ENCODE results near the gene SH3RF1.

SH3RF1 gene

DNA sequence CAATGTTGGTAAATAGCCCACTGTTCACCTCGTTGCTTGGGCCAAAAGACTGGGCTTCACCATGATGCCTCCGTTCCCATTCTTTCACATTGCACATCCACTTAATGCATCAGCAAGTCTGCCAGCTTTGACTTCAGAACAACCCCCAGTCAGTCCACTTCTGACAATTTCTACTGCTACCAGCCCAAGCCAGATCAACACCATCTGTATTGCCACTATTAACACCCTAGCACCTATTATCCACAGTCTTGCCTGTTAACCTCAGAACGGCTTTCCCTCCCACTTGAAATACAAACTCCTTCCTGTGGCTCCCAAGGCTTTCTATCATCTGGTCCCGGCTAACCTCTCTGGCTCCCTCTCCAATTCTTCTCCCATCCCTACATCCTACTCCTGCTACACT is 95.7 kb downstream of the SH3RF1 start:
- FAIRE-seq (peak; percentile 80), DNase-seq (ENCODE audit: insufficient read length, low spot score) (no peak)

DNA sequence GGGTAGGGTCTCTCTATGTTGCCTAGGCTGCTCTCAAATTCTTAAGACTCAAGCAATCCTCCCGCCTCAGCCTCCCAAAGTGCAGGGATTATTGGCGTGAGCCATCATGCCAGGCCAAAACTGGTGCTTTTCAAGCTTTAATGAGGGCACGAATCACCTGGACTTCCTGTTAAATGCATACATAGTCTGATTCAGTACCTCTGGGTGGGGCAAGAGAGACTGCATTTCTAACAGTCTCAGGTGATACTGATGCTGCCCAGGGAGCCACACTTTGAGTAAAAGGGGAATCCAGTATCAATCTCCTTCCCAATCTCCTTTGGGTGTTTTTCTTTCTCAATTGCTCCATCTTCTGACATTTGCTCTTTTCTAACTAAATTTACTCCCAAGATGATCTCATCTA is 96.5 kb downstream of the SH3RF1 start:
- peak; percentile 42 for FAIRE-seq
- DNase-seq (ENCODE audit: insufficient read length, low spot score), result no peak

DNA sequence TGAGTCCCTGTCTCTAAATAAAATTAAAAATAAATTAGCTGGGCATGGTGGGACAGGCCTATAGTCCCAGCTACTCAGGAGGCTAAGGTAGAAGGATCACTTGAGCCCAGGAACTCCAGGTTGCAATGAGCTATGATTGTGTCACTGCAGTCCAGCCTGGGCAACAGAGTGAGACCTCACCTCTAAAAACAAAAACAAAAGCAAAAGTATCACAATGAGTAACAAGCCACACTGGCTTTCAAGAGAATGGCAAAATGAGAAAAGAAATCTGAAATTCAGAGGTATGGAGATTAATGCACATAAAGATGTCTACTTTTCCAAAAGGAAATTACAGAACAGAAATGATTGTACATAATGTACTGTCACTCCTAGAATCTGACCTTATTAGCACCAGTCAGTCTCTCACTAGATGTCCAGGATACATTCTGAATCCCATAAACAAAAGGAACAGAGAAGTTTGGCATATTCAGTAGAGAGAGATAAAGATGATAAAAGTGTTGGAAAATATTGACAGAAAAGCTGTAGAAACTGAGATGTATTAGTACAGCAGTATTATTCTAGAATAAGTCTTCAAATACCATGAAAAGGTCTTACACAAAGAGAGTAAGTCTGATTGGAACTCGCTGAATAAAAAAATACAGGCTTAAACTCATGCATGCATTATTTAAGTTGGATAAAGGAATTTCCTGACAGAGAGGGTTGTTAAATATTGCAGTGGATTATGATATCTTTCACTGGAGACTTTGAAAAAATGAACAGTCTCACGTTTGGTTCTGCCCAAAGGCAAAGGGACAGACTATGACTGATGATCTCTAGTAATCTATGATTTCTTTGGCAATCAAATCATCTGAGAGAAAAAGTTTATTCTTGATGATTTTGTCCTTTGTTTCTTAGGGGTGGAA is 102.5 kb downstream of the SH3RF1 start:
- FAIRE-seq, result no peak
- no peak for DNase-seq (ENCODE audit: insufficient read length, low spot score)

DNA sequence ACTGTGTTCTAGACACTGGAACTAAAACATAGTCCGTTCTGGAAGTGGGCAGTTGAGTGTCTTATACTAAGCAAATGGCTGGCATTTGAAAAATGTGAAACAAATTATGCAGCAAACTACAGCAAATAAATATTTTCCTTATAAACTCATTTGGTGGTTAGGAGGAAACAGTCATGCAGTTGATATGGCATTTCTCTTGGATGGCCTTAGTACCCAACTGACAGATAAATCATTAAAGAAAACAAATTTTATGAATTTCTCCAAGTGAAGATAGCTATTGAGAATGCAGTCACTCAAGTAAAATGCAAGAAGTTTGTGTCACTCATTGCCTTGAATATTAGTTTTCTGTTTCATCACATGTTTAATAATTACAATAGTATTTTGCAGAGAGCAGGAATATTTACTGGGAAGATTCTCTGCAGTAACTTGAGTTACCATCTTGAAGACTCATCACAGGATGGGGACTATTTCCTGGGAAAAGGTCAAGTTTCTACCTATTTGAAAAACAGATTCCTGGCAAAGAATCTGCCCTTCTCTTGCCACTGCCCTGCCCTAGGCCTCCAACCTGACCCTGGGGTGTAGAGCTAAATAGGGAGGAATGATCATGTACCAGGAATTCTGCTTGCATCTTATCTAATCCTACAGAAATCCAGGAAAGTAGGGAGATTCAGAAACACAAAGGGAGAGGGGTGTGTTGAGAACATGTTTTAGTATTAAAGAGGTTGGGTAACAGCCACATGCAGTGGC is 105.9 kb downstream of the SH3RF1 start:
- FAIRE-seq (peak; percentile 16), DNase-seq (ENCODE audit: insufficient read length, low spot score) (peak; percentile 35)

DNA sequence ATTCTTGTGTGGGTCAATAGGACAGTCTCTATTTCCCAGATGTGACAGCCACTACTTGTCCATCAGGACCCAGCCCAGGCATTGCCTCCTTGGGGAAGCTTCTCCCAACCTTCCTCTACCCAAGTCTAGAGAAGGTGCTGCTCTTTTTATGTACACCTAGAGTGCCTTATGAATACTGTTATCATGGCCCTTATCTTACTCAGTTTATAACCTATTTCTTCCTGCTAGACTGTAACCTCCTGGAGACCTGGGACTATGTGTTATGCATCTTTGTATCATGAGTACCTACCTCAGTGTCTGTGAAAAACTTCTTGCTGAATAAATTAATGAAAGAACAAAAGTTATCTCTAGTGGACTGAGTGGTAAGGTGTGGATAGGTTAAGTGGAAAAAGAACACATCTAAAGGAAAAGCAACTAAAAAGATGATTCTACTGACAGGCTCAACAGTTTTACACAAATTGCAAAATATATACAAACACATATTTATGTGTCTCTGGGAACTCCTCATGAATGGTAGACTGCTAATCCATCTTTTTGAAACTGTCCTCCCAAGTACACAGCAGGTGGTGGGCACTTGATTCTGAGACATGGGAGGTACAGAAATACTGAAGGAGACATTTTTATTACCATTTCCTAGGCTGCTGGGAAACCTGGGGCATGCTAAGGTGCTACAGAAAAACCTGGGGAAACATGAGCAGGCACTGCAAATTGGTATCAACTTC is 106.6 kb downstream of the SH3RF1 start:
- peak; percentile 88 for FAIRE-seq
- DNase-seq (ENCODE audit: insufficient read length, low spot score), result no peak

DNA sequence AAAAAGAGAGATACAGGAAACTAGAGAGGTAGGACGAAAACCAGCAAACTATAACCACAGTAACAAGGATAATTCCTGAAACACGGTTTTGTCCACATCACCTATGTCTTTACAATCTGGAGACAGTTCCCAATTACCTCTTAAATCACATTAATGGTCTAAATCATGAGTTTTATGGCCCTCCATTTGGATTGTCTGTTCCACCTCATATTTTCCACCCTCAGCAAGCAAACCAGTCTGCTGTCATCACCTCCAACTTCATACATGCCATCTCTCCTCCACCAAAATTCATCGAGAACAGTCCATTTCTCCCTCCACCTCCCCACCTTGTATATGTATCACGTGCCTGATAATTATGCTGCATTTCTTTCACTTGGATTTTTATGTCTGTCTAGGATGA is 107.3 kb downstream of the SH3RF1 start:
- FAIRE-seq, result peak; percentile 68

DNA sequence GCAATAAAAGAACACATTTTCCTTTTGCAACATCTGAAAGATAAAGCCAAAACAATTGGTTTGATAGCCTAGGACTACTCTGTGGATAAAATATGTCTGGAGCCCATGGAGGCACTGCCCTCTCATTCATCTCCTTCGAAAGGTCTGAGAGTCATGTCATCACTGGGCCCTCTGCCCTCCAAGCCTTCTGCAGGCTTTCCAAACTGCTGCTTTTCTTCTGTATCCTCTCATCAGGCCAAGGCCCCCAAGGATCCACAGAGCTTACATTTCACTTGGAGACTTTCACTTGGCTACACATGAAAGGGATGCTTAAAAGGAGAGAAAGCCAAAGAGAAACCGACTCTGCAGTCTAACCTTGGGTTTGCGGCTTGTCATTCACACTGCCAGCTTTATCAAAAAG is 109.9 kb downstream of the SH3RF1 start:
- no peak for FAIRE-seq
- no peak for DNase-seq (ENCODE audit: insufficient read length, low spot score)

More for the DNA sequence above, 107.3 kb downstream of the SH3RF1 start:
- no peak for DNase-seq (ENCODE audit: insufficient read length, low spot score)

DNA sequence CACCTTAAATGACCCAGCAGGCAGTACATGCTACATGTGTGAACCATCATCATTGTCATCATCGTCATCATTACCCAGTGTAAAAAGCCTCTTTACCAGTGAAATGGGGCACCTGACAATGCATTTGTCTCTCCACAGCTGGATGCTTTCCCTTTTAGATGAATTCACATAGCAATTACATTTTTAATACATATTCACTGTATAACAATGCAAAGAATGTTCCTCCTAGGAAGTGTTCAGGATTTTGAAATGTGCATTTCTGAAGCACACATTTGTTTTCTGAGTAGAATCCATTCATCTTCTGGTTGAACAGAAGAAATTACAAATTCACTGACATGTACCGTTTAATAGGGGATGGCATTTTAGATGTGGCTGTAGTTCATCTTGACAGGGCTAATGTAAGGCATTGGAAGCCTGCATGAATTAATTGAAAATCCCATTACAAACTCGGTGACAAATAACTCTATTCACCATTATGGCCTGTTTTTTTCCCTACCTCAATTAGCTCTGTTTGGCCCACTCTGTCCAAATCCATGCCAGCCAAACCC is 111.1 kb downstream of the SH3RF1 start:
- peak; percentile 42 for DNase-seq (ENCODE audit: insufficient read length, low spot score)
- peak; percentile 82 for FAIRE-seq

DNA sequence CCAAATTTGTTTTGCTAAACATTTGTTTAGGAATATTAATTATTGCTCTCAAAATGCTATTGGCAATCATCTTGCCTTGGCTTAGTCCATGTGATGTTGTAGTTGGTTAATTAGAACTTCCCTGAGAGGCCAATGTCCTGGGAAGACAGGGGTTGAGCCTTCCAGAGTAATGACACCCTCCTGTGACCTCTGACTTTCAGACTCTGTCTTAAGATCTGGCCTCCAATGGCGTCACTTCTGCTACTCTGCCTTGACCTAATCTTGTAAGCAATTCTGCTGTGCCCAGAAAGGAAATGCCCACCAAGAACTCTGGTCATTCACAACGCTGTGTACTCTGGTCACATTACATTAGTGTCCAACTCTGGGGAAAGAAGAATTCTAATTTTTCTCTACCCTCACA is 111.9 kb downstream of the SH3RF1 start:
- peak; percentile 58 for FAIRE-seq
- DNase-seq (ENCODE audit: insufficient read length, low spot score), result no peak

DNA sequence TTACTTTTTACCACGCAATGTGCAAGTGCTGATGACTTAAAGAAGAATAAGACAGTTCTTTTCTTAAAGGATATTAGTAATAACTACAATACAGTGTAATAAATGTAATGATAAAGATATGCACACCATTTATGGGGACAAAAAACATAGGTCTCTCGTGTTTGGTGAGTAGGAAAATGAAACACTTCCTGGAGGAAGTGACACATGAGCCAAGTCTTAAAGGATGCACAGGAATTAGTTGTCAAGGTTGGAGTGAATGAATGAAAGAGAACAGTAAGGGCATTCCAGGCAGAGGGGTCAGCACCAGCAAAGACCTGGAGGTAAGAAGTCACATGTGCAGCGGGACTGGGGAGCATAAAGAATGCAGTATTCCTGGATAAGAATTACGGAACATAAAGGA is 112.7 kb downstream of the SH3RF1 start:
- peak; percentile 13 for FAIRE-seq
- DNase-seq (ENCODE audit: insufficient read length, low spot score), result no peak

DNA sequence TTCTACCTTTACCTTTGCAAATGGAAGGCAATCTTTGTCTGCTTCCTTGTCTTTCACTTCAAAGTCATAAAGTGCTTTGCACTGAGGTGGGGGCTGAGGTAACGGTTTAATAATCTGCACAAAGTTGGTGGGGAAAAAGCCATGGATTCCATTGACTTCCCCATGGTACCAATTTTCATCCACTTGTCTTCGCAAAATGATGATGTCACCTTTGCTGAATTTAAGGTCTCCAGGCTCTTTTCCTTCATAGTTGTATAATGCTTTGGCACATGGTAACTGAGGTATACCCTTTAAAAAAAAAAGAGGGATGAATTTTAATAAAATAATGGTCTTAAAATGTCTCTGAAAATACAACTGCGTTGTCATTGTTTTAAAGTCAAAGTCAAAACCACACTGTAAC is 114.4 kb downstream of the SH3RF1 start:
- FAIRE-seq, result no peak
- no peak for DNase-seq (ENCODE audit: insufficient read length, low spot score)

DNA sequence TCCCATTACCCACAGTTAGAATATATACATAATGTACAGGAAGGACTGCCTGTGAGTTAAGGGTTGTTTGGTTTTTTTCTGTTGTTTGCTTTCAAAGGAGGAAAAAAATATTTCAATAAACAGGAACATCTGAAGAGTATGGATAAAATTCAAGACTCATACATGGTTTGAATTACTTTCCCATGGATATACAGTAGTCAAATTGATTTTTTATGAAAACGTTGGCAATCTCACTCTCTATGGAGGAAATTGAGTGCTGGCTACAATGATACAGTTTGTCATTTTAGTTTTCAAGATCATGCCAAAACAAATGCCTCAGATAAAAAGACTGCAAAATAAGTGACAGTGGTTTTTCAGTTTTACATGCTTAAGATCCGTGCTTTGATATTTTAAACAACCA is 116.6 kb downstream of the SH3RF1 start:
- DNase-seq (ENCODE audit: insufficient read length, low spot score) (no peak), FAIRE-seq (no peak)

DNA sequence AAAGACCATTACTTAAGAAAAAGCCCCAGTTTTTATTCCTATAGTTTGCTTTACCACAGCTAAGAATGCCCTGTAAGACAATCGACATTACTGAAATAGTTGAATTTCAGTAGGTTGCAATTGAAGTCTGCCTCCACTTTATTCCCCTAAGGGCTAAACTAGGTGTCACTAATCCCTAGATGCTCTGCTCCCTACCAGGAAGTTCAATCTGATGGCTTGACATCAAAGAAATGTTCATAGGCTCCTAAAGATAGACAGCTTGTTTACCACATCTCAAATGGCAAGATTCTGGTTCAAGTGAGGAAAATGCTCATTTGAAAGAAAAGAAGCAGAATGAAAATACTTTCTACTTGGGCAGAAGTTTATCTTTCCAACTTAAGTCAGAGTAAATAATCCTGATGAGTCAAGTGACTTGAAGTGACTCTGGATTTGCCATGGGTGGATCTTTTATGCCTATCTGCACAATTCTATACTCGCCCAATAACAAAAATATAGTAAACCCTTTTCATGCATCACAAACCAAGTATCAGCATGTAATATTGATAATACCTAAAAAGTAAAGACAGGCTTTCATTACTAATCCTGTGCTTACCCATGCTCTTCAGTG is 117.2 kb downstream of the SH3RF1 start:
- DNase-seq (ENCODE audit: insufficient read length, low spot score) (no peak), FAIRE-seq (no peak)

DNA sequence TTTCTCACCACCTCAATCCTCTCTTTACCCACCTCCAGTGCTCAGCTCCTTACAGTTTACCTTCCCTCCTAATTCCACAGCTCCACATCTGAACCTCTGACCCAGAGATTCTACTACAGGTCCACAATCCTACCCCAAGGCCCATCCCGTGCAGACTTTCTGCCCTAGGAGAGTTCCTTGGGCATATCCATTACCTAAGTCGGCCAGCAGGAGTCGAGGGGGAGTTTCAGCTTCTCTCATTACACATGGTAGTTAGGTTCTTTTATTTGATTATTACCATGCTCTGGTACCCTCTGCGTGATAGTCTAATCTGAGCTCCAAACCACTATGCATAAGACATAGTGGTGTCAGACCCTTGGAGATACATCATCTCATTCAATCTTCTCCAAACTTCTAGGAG is 117.9 kb downstream of the SH3RF1 start:
- no peak for DNase-seq (ENCODE audit: insufficient read length, low spot score)
- no peak for FAIRE-seq

DNA sequence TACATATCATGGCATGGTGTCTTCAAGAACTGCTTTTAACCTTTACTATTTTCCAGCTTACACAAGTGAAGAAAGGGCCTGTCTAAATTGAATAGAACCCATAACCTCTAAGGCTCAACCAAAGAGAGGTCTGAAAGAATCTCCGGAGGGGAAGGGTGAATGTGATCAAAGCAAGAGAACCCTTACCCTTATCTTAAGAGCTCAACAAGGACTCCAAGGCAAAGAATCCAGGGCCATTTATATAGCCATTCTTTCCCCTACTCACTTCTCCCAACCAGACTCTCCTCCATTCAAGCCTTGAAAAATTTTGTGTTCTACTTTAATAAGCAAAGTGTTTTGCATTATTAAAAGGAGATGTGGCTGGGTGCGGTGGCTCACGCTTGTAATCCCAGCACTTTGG is 118.7 kb downstream of the SH3RF1 start:
- FAIRE-seq (no peak), DNase-seq (ENCODE audit: insufficient read length, low spot score) (no peak)

DNA sequence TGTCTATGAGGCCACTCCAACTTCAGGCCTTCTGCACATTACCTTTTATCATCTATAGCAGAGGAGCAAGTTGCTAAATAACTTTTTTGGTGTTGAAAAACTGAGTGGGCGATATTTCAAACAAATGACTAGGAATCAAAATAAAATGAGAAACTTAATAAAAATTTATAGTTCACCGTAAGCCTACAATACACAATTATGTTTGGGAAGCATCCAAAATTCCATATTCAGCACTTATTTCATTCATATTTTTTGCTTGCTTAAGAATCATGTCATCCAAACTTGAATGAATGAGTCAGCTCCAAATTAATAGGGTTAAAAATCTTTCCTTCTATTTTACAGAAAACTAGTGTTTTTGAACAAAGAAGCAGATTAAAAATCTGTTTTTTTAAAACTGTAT is 119.1 kb downstream of the SH3RF1 start:
- FAIRE-seq, result no peak
- DNase-seq (ENCODE audit: insufficient read length, low spot score), result no peak

DNA sequence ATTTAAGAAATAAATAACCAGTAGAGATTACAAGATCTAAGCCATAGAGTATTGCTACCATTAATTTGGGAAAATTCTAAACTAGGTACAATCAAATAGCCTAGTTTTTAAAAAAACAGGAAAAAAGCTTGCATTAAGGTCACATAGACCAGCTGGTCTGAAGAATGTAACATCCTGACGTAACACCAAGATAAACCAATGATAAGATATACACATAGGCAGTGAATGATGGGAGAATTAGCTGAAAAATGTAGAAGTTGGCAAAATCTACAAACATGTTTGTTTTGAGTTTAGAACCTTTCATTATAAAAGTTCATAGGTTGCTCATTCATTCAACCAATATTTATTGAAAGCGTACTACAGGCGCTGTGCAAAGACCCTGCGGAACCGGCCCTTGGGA is 120.0 kb downstream of the SH3RF1 start:
- FAIRE-seq, result no peak

DNA sequence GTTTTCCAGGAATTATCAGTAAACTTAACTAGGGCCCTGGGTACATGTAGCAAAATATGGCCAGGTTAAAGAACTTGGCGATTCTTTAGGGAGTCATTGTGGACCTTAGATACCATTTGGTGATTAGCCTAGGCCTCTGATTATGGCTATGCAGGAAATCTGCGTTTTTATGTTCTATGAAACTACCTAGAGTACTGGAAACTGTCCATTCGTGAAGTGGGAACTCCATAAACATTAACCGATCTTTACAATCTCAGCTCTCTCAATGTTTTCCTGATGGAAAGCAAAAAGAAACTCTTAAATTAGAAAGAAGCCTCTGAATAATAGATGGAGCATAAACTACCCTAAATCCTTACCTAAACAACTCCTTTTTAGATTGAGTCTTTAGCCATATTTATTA is 121.9 kb downstream of the SH3RF1 start:
- FAIRE-seq, result no peak
- DNase-seq (ENCODE audit: insufficient read length, low spot score), result no peak

More for the DNA sequence above, 120.0 kb downstream of the SH3RF1 start:
- DNase-seq (ENCODE audit: insufficient read length, low spot score), result no peak

DNA sequence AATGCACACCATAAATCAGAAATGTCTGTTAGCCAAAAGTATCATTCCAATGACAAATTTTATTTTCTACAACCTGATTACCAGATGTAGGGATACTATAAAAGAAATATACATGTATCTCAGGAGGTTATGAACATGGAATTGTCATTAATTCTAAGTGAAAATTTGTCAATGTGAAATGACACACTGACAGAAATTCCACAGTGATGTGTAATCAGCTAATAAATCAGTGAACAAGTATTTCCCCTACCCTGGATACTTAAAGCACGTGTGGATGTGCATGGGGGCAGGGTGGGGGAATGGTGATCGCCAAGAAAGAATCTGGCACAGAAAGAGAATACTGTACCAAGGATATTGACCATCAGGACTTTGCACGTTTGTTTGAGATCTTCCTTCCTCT is 123.6 kb downstream of the SH3RF1 start:
- peak; percentile 90 for FAIRE-seq

DNA sequence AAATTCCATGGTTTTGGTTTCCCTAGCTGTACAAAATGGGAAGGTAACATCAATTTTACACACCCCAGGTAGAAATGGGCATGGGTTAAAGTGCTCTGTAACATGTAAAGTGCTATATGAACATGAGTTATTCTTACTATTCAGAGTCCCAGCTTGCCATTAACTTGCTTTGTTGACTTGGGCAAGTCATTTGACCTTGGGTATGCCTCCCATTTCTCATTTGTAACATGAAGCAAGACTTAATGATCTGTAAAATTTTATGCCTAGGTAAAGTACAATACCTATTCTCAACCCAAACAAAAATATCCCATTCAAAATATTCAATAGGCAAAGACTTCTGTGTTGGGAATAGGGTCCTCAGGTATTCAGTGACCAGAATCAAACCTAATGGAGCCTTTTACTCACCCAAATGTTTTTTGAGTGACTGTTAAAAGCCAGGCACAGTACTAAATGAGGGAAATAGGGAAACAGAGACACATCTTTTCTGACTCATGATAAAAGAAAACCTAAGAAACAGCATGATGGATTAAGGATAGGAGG is 126.6 kb downstream of the SH3RF1 start:
- peak; percentile 46 for FAIRE-seq
- no peak for DNase-seq (ENCODE audit: insufficient read length, low spot score)

More for the DNA sequence above, 123.6 kb downstream of the SH3RF1 start:
- DNase-seq (ENCODE audit: insufficient read length, low spot score), result peak; percentile 52

All from HTR-8/SVneo (cell line).